Upper lobe of left lung (tissue), 4 donors: ENCODE data around the gene AKR1C1.
"Not testable (repeated sequence)": the region's sequence is repeated elsewhere in the genome, so short reads cannot be mapped to it uniquely, and the experiment has no call there.

Source experiments
- POLR2A ChIP-seq, 4 donors: fragments of 450-650 bp; IDR thresholded peaks; one replicate each; pipeline ENCODE4 v1.5.1; 2016 to 2017; ENCODE audit warnings: antibody characterized with exemption in 4 of 4, mild to moderate bottlenecking in 2 of 4
- TF ChIP-seq, protein P1 (sequence below), 6 experiments: fragments of 450-650 bp in 4 of 6; fragments of 200-600 bp in 2 of 6; sonication (generic) in 2 of 6; IDR thresholded peaks; one replicate each; pipeline ENCODE4 v1.5.1; 2016 to 2019; ENCODE audit warnings: antibody characterized with exemption in 6 of 6

- TF ChIP-seq, protein P1, sequence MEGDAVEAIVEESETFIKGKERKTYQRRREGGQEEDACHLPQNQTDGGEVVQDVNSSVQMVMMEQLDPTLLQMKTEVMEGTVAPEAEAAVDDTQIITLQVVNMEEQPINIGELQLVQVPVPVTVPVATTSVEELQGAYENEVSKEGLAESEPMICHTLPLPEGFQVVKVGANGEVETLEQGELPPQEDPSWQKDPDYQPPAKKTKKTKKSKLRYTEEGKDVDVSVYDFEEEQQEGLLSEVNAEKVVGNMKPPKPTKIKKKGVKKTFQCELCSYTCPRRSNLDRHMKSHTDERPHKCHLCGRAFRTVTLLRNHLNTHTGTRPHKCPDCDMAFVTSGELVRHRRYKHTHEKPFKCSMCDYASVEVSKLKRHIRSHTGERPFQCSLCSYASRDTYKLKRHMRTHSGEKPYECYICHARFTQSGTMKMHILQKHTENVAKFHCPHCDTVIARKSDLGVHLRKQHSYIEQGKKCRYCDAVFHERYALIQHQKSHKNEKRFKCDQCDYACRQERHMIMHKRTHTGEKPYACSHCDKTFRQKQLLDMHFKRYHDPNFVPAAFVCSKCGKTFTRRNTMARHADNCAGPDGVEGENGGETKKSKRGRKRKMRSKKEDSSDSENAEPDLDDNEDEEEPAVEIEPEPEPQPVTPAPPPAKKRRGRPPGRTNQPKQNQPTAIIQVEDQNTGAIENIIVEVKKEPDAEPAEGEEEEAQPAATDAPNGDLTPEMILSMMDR (IDR thresholded peaks at IDR 0.05), result not testable (repeated sequence)
- TF ChIP-seq POLR2A (IDR thresholded peaks at IDR 0.05), result not testable (repeated sequence)
These were observed 51.1 kb downstream of the AKR1C1 start for GRCh38 chr10:5014200-5014910.
